H7 (cell line): ENCODE results near the gene MEOX1. TPM values are rescaled to one million over a fixed set of nuclear protein-coding genes. Genes with fewer than 3 reads are reported as not detected.

Experiments used
- DNase-seq: peaks from one replicate; pipeline ENCODE4 v3.0.0; 2012
- H3K27me3 ChIP-seq: 2 replicates; pipeline ENCODE4 v1.6.0; 2011; ENCODE audit warnings: mild to moderate bottlenecking, low read length; ENCODE audit not compliant: control insufficient read depth, insufficient read depth
- H3K36me3 ChIP-seq: replicated peaks from 2 replicates; pipeline ENCODE4 v1.5.1; 2011; ENCODE audit warnings: low read length; ENCODE audit not compliant: control insufficient read depth, insufficient read depth
- H3K4me3 ChIP-seq: 2 replicates; pipeline ENCODE4 v1.5.1; 2011; ENCODE audit warnings: low read depth, mild to moderate bottlenecking, control low read depth, low read length, moderate library complexity; ENCODE audit not compliant: insufficient read depth
- total RNA-seq: library from RNA; depleted of rRNA; stranded (reverse); fragments of >200 nt; shearing (Covaris generic); gene quantifications from 2 replicates; pipeline ENCODE4 v1.2.3, GENCODE V29; 2014

Gene MEOX1
- total RNA-seq, 1 experiment from 2014 or later = not detected

GRCh38 chr17:43626023-43626422 lies 35.7 kb downstream of the MEOX1 start:
- no peaks in the 10 kb centered on the region for H3K27me3 ChIP-seq
- no peak overlapping the region for H3K4me3 ChIP-seq
- DNase-seq = no peak
- H3K36me3 ChIP-seq = no peaks in the 10 kb centered on the region

- no peaks in the 10 kb centered on the region for H3K27me3 ChIP-seq
- DNase-seq = no peak
- H3K36me3 ChIP-seq = no peaks in the 10 kb centered on the region
- H3K4me3 ChIP-seq = no peak overlapping the region
These were observed 36.1 kb downstream of the MEOX1 start for GRCh38 chr17:43625606-43626005.

- Histone ChIP-seq H3K27me3 (no peaks in the 10 kb centered on the region), H3K4me3 (no peak overlapping the region), H3K36me3 (no peaks in the 10 kb centered on the region)
- no peak for DNase-seq
These were observed 41.1 kb downstream of the MEOX1 start for GRCh38 chr17:43620581-43620980.

- no peak for DNase-seq
- no peaks in the 10 kb centered on the region for H3K36me3 ChIP-seq
- H3K4me3 ChIP-seq = no peak overlapping the region
- H3K27me3 ChIP-seq = no peaks in the 10 kb centered on the region
These were observed 41.6 kb downstream of the MEOX1 start for GRCh38 chr17:43620147-43620546.

- Histone ChIP-seq H3K4me3 (no peak overlapping the region), H3K27me3 (no peaks in the 10 kb centered on the region), H3K36me3 (no peaks in the 10 kb centered on the region)
- no peak for DNase-seq
These were observed 42.0 kb downstream of the MEOX1 start for GRCh38 chr17:43619705-43620104.

- H3K36me3 ChIP-seq = no peaks in the 10 kb centered on the region
- no peak for DNase-seq
- H3K27me3 ChIP-seq = no peaks in the 10 kb centered on the region
These were observed 43.4 kb downstream of the MEOX1 start for GRCh38 chr17:43618276-43618675.

GRCh38 chr17:43616852-43617251 lies 44.9 kb downstream of the MEOX1 start:
- Histone ChIP-seq H3K27me3 (no peaks in the 10 kb centered on the region), H3K36me3 (no peaks in the 10 kb centered on the region)

More at GRCh38 chr17:43618276-43618675, 43.4 kb downstream of the MEOX1 start:
- no peak overlapping the region for H3K4me3 ChIP-seq

GRCh38 chr17:43616421-43616820 lies 45.3 kb downstream of the MEOX1 start:
- Histone ChIP-seq H3K4me3 (no peak overlapping the region), H3K27me3 (no peaks in the 10 kb centered on the region), H3K36me3 (no peaks in the 10 kb centered on the region)
- DNase-seq = no peak

More at GRCh38 chr17:43616852-43617251, 44.9 kb downstream of the MEOX1 start:
- H3K4me3 ChIP-seq = no peak overlapping the region
- DNase-seq = no peak

GRCh38 chr17:43616029-43616351 lies 45.7 kb downstream of the MEOX1 start:
- H3K4me3 ChIP-seq = no peak overlapping the region
- no peak for DNase-seq
- no peaks in the 10 kb centered on the region for H3K36me3 ChIP-seq
- H3K27me3 ChIP-seq = no peaks in the 10 kb centered on the region

GRCh38 chr17:43615330-43616028 lies 46.2 kb downstream of the MEOX1 start:
- Histone ChIP-seq H3K36me3 (no peaks in the 10 kb centered on the region), H3K27me3 (no peaks in the 10 kb centered on the region), H3K4me3 (no peak overlapping the region)
- no peak for DNase-seq

- Histone ChIP-seq H3K36me3 (no peaks in the 10 kb centered on the region), H3K4me3 (no peak overlapping the region), H3K27me3 (no peaks in the 10 kb centered on the region)
- no peak for DNase-seq
These were observed 47.2 kb downstream of the MEOX1 start for GRCh38 chr17:43614561-43614960.

GRCh38 chr17:43613917-43614316 lies 47.8 kb downstream of the MEOX1 start:
- no peak for DNase-seq
- no peak overlapping the region for H3K4me3 ChIP-seq

GRCh38 chr17:43612515-43612914 lies 49.2 kb downstream of the MEOX1 start:
- Histone ChIP-seq H3K36me3 (no peaks in the 10 kb centered on the region), H3K27me3 (no peaks in the 10 kb centered on the region), H3K4me3 (no peak overlapping the region)
- DNase-seq = no peak

More at GRCh38 chr17:43613917-43614316, 47.8 kb downstream of the MEOX1 start:
- H3K27me3 ChIP-seq = no peaks in the 10 kb centered on the region
- H3K36me3 ChIP-seq = no peaks in the 10 kb centered on the region

GRCh38 chr17:43611230-43611969 lies 50.3 kb downstream of the MEOX1 start:
- H3K36me3 ChIP-seq = no peaks in the 10 kb centered on the region
- no peak overlapping the region for H3K4me3 ChIP-seq
- DNase-seq = no peak
- no peaks in the 10 kb centered on the region for H3K27me3 ChIP-seq

GRCh38 chr17:43609613-43610385 lies 51.9 kb downstream of the MEOX1 start:
- no peaks in the 10 kb centered on the region for H3K27me3 ChIP-seq
- no peak overlapping the region for H3K4me3 ChIP-seq
- H3K36me3 ChIP-seq = no peaks in the 10 kb centered on the region
- DNase-seq = no peak
